ENCODE measurements around the gene ASIC3. TPM values are rescaled to one million over a fixed set of nuclear protein-coding genes. Genes with fewer than 3 reads are reported as not detected.

ASIC3 gene
- polyA plus RNA-seq, 2 of the 4 experiments (the other 2 are of a cell fraction) = 4.1 to 9.8 TPM

GRCh38 chr7:151101621-151102396 is 53.5 kb downstream of the ASIC3 start:
- WGBS (ENCODE audit: missing lambda C conversion rate) = 91% methylated on average over 24 of the region's 24 CpGs
- ChIA-PET CTCF (interaction anchor here (0.6 to 14.7 kb wide), 6 partner anchors 10 to 1421 kb away, joined by 3 to 412 read pairs (median 6); partner anchors contain the start of genes AGAP3, FASTK and TMUB1), POLR2A (no interaction called here)
- H3K4me2 ChIP-seq = no peak overlapping the region
- no peaks in the 10 kb centered on the region for H3K9me3 ChIP-seq
- FAIRE-seq = no peak
- TF ChIP-seq ZSCAN20 (CRISPR knock-in tag; IDR thresholded peaks at IDR 0.05) (no peak), ZFP36 (IDR thresholded peaks at IDR 0.05; ENCODE audit: borderline replicate concordance, partially characterized antibody) (no peak), PHF8 (IDR thresholded peaks at IDR 0.05; ENCODE audit: borderline replicate concordance, low read depth) (no peak), FOSB (CRISPR knock-in tag; IDR thresholded peaks at IDR 0.05) (no peak), ZNF302 (CRISPR knock-in tag; IDR thresholded peaks at IDR 0.05) (no peak), SREBF2 (IDR thresholded peaks at IDR 0.05) (no peak), RCOR1 (IDR thresholded peaks at IDR 0.05; ENCODE audit: low read depth, low read length) (no peak), KDM1A (IDR thresholded peaks at IDR 0.05; ENCODE audit: low read depth) (no peak), HEYL (CRISPR knock-in tag; IDR thresholded peaks at IDR 0.05) (no peak), CEBPB (IDR thresholded peaks at IDR 0.05) (no peak), POLR2A (IDR thresholded peaks at IDR 0.05; ENCODE audit: low read length) (no peak), EHF (CRISPR knock-in tag; IDR thresholded peaks at IDR 0.05) (no peak), CBX2 (IDR thresholded peaks at IDR 0.05; ENCODE audit: borderline replicate concordance, low read depth) (no peak), ATOH8 (CRISPR knock-in tag; IDR thresholded peaks at IDR 0.05; ENCODE audit: low read depth) (no peak), MAFK (IDR thresholded peaks at IDR 0.05; ENCODE audit: partially characterized antibody) (no peak), RARB (CRISPR knock-in tag; IDR thresholded peaks at IDR 0.05) (no peak), E2F6 (IDR thresholded peaks at IDR 0.05; ENCODE audit: borderline replicate concordance, low read depth) (no peak), ELK1 (IDR thresholded peaks at IDR 0.05; ENCODE audit: low read depth, low read length) (no peak)
- no peaks in the 10 kb centered on the region for H3K4me1 ChIP-seq
- ATAC-seq = no peak; a peak in 2 of 6 replicates
- H3K4me3 ChIP-seq = no peak overlapping the region
- no peak for DNase-seq (ENCODE audit: low read depth in 1 of 2, low spot score in 1 of 2)
- no peak overlapping the region for H3K27ac ChIP-seq

Other genes starting within 250 kb of the ASIC3 start
- gene TMEM176B, start 248.2 kb upstream of the ASIC3 start, polyA plus RNA-seq (2011; rRNA removed) = 0.10 and 0.26 TPM in 2 replicates
- gene TMEM176B, start 248.2 kb upstream of the ASIC3 start, polyA plus RNA-seq (2017; fragmentation: RNase III; extraction: RNeasy Plus Mini Kit Qiagen cat#74134 plus additional on column Dnase treatment) = not detected in 3 replicates
- 0.05 TPM in 1 of 2 replicates, not detected in the other for gene TMEM176A, start 247.8 kb upstream of the ASIC3 start, polyA plus RNA-seq (2011; rRNA removed)
- not detected in 3 replicates for gene TMEM176A, start 247.8 kb upstream of the ASIC3 start, polyA plus RNA-seq (2017; fragmentation: RNase III; extraction: RNeasy Plus Mini Kit Qiagen cat#74134 plus additional on column Dnase treatment)
- not detected in 2 replicates for gene AOC1, start 196.0 kb upstream of the ASIC3 start, polyA plus RNA-seq (2011; rRNA removed)
- not detected in 3 replicates for gene AOC1, start 196.0 kb upstream of the ASIC3 start, polyA plus RNA-seq (2017; fragmentation: RNase III; extraction: RNeasy Plus Mini Kit Qiagen cat#74134 plus additional on column Dnase treatment)
- 0.26 and 0.44 TPM in 2 replicates for gene KCNH2, start 70.2 kb upstream of the ASIC3 start, polyA plus RNA-seq (2011; rRNA removed)
- gene KCNH2, start 70.2 kb upstream of the ASIC3 start, polyA plus RNA-seq (2017; fragmentation: RNase III; extraction: RNeasy Plus Mini Kit Qiagen cat#74134 plus additional on column Dnase treatment) = 0.41 to 0.45 TPM (median 0.41 TPM) in 3 replicates
- gene NOS3, start 57.5 kb upstream of the ASIC3 start, polyA plus RNA-seq (2011; rRNA removed) = 0.42 and 0.52 TPM in 2 replicates
- gene NOS3, start 57.5 kb upstream of the ASIC3 start, polyA plus RNA-seq (2017; fragmentation: RNase III; extraction: RNeasy Plus Mini Kit Qiagen cat#74134 plus additional on column Dnase treatment) = 0.46 to 0.71 TPM (median 0.51 TPM) in 3 replicates
- 0.06 and 0.19 TPM in 2 replicates for gene ATG9B, start 24.0 kb upstream of the ASIC3 start, polyA plus RNA-seq (2011; rRNA removed)
- gene ATG9B, start 24.0 kb upstream of the ASIC3 start, polyA plus RNA-seq (2017; fragmentation: RNase III; extraction: RNeasy Plus Mini Kit Qiagen cat#74134 plus additional on column Dnase treatment) = 0.17 to 0.23 TPM (median 0.21 TPM) in 3 replicates
- 19.6 and 22.7 TPM in 2 replicates for gene ABCB8, start 20.1 kb upstream of the ASIC3 start, polyA plus RNA-seq (2011; rRNA removed)
- 34.3 to 41.1 TPM (median 38.6 TPM) in 3 replicates for gene ABCB8, start 20.1 kb upstream of the ASIC3 start, polyA plus RNA-seq (2017; fragmentation: RNase III; extraction: RNeasy Plus Mini Kit Qiagen cat#74134 plus additional on column Dnase treatment)
- gene CDK5, start 9.4 kb downstream of the ASIC3 start, polyA plus RNA-seq (2011; rRNA removed) = 29.6 and 30.0 TPM in 2 replicates
- 41.2 to 51.0 TPM (median 50.3 TPM) in 3 replicates for gene CDK5, start 9.4 kb downstream of the ASIC3 start, polyA plus RNA-seq (2017; fragmentation: RNase III; extraction: RNeasy Plus Mini Kit Qiagen cat#74134 plus additional on column Dnase treatment)
- gene SLC4A2, start 11.1 kb downstream of the ASIC3 start, polyA plus RNA-seq (2011; rRNA removed) = 99.6 and 112 TPM in 2 replicates
- 253 to 280 TPM (median 275 TPM) in 3 replicates for gene SLC4A2, start 11.1 kb downstream of the ASIC3 start, polyA plus RNA-seq (2017; fragmentation: RNase III; extraction: RNeasy Plus Mini Kit Qiagen cat#74134 plus additional on column Dnase treatment)
- 38.5 and 51.7 TPM in 2 replicates for gene FASTK, start 32.3 kb downstream of the ASIC3 start, polyA plus RNA-seq (2011; rRNA removed)
- 66.0 to 78.6 TPM (median 72.4 TPM) in 3 replicates for gene FASTK, start 32.3 kb downstream of the ASIC3 start, polyA plus RNA-seq (2017; fragmentation: RNase III; extraction: RNeasy Plus Mini Kit Qiagen cat#74134 plus additional on column Dnase treatment)
- 12.4 and 14.0 TPM in 2 replicates for gene TMUB1, start 35.0 kb downstream of the ASIC3 start, polyA plus RNA-seq (2011; rRNA removed)
- gene TMUB1, start 35.0 kb downstream of the ASIC3 start, polyA plus RNA-seq (2017; fragmentation: RNase III; extraction: RNeasy Plus Mini Kit Qiagen cat#74134 plus additional on column Dnase treatment) = 31.5 to 37.7 TPM (median 37.3 TPM) in 3 replicates
- gene AGAP3, start 37.9 kb downstream of the ASIC3 start, polyA plus RNA-seq (2011; rRNA removed) = 33.8 and 34.1 TPM in 2 replicates
- 42.6 to 45.9 TPM (median 43.1 TPM) in 3 replicates for gene AGAP3, start 37.9 kb downstream of the ASIC3 start, polyA plus RNA-seq (2017; fragmentation: RNase III; extraction: RNeasy Plus Mini Kit Qiagen cat#74134 plus additional on column Dnase treatment)
- gene GBX1, start 119.2 kb downstream of the ASIC3 start, polyA plus RNA-seq (2011; rRNA removed) = not detected in 2 replicates
- gene GBX1, start 119.2 kb downstream of the ASIC3 start, polyA plus RNA-seq (2017; fragmentation: RNase III; extraction: RNeasy Plus Mini Kit Qiagen cat#74134 plus additional on column Dnase treatment) = not detected in 3 replicates
- gene ASB10, start 138.7 kb downstream of the ASIC3 start, polyA plus RNA-seq (2011; rRNA removed) = not detected in 2 replicates
- not detected in 3 replicates for gene ASB10, start 138.7 kb downstream of the ASIC3 start, polyA plus RNA-seq (2017; fragmentation: RNase III; extraction: RNeasy Plus Mini Kit Qiagen cat#74134 plus additional on column Dnase treatment)
- not detected in 2 replicates for gene H2BK1, start 162.0 kb downstream of the ASIC3 start, polyA plus RNA-seq (2011; rRNA removed)
- gene H2BK1, start 162.0 kb downstream of the ASIC3 start, polyA plus RNA-seq (2017; fragmentation: RNase III; extraction: RNeasy Plus Mini Kit Qiagen cat#74134 plus additional on column Dnase treatment) = not detected in 3 replicates
- 47.8 and 53.8 TPM in 2 replicates for gene ABCF2, start 178.7 kb downstream of the ASIC3 start, polyA plus RNA-seq (2011; rRNA removed)
- 69.1 to 76.3 TPM (median 70.9 TPM) in 3 replicates for gene ABCF2, start 178.7 kb downstream of the ASIC3 start, polyA plus RNA-seq (2017; fragmentation: RNase III; extraction: RNeasy Plus Mini Kit Qiagen cat#74134 plus additional on column Dnase treatment)
- 14.9 and 17.2 TPM in 2 replicates for gene CHPF2, start 184.0 kb downstream of the ASIC3 start, polyA plus RNA-seq (2011; rRNA removed)
- gene CHPF2, start 184.0 kb downstream of the ASIC3 start, polyA plus RNA-seq (2017; fragmentation: RNase III; extraction: RNeasy Plus Mini Kit Qiagen cat#74134 plus additional on column Dnase treatment) = 24.7 to 29.6 TPM (median 28.0 TPM) in 3 replicates
- 12.5 and 14.5 TPM in 2 replicates for gene SMARCD3, start 200.2 kb downstream of the ASIC3 start, polyA plus RNA-seq (2011; rRNA removed)
- gene SMARCD3, start 200.2 kb downstream of the ASIC3 start, polyA plus RNA-seq (2017; fragmentation: RNase III; extraction: RNeasy Plus Mini Kit Qiagen cat#74134 plus additional on column Dnase treatment) = 10.6 to 11.9 TPM (median 11.6 TPM) in 3 replicates

Data from A549 (cell line).